HG03342 (cell line): ENCODE results near the gene NOSIP.

ENCODE experiments used
- ATAC-seq: cut with Tn5 transposase; IDR thresholded peaks from one replicate; pipeline ENCODE4 v1.9.1; 2021; ENCODE audit warnings: mild to moderate bottlenecking, moderate library complexity; ENCODE audit not compliant: unreplicated experiment

NOSIP gene

GRCh38 chr19:49552749-49553148 is 27.6 kb downstream of the NOSIP start:
- no peak for ATAC-seq

- ATAC-seq: no peak
These were observed 28.8 kb downstream of the NOSIP start for GRCh38 chr19:49551531-49551930.

- no peak for ATAC-seq
These were observed 31.3 kb downstream of the NOSIP start for GRCh38 chr19:49549045-49549444.

GRCh38 chr19:49546825-49547565 is 33.4 kb downstream of the NOSIP start:
- ATAC-seq: no peak

GRCh38 chr19:49544154-49544553 is 36.2 kb downstream of the NOSIP start:
- ATAC-seq: no peak

- no peak for ATAC-seq
These were observed 37.3 kb downstream of the NOSIP start for GRCh38 chr19:49543032-49543431.

- no peak for ATAC-seq
These were observed 37.9 kb downstream of the NOSIP start for GRCh38 chr19:49542446-49542845.

GRCh38 chr19:49541914-49542313 is 38.4 kb downstream of the NOSIP start:
- ATAC-seq: no peak

GRCh38 chr19:49539192-49539952 is 41.0 kb downstream of the NOSIP start:
- ATAC-seq: no peak

GRCh38 chr19:49538643-49539042 is 41.7 kb downstream of the NOSIP start:
- ATAC-seq: no peak

GRCh38 chr19:49536921-49537462 is 43.4 kb downstream of the NOSIP start:
- no peak for ATAC-seq

- no peak for ATAC-seq
These were observed 45.5 kb downstream of the NOSIP start for GRCh38 chr19:49534632-49535385.

- ATAC-seq: peak; percentile 76
These were observed 46.5 kb downstream of the NOSIP start for GRCh38 chr19:49533551-49534488.

GRCh38 chr19:49530708-49531107 is 49.6 kb downstream of the NOSIP start:
- no peak for ATAC-seq

GRCh38 chr19:49528211-49528771 is 52.1 kb downstream of the NOSIP start:
- no peak for ATAC-seq

GRCh38 chr19:49524812-49525455 is 55.4 kb downstream of the NOSIP start:
- ATAC-seq: no peak

- no peak for ATAC-seq
These were observed 59.5 kb downstream of the NOSIP start for GRCh38 chr19:49520705-49521319.

- no peak for ATAC-seq
These were observed 62.3 kb downstream of the NOSIP start for GRCh38 chr19:49518033-49518432.

- no peak for ATAC-seq
These were observed 64.6 kb downstream of the NOSIP start for GRCh38 chr19:49515767-49516166.
